ENCODE measurements around the gene PAFAH1B1.

The PAFAH1B1 gene

GRCh38 chr17:2724784-2725164 lies 131.3 kb downstream of the PAFAH1B1 start:
- no peak for DNase-seq

- DNase-seq, result no peak
Measured at GRCh38 chr17:2730764-2731353, 137.4 kb downstream of the PAFAH1B1 start.

GRCh38 chr17:2731807-2732206 lies 138.4 kb downstream of the PAFAH1B1 start:
- no peak for DNase-seq

GRCh38 chr17:2734939-2735338 lies 141.5 kb downstream of the PAFAH1B1 start:
- no peak for DNase-seq

Data from NCI-H1436 (cell line).